Endodermal cell (in vitro differentiated cells): ENCODE data around the gene DCBLD2. TPM values are rescaled to one million over a fixed set of nuclear protein-coding genes. Genes with fewer than 3 reads are reported as not detected.

ENCODE experiments used
- DNase-seq: peaks from one replicate; pipeline ENCODE4 v3.0.0-alpha.2; 2017
- H3K27ac ChIP-seq: 2 replicates; pipeline ENCODE4 v1.5.1; 2013; ENCODE audit warnings: mild to moderate bottlenecking, low read depth, low read length, moderate library complexity
- H3K27me3 ChIP-seq: 2 replicates; pipeline ENCODE4 v1.6.1; 2013; ENCODE audit warnings: mild to moderate bottlenecking, low read length, moderate library complexity; ENCODE audit not compliant: insufficient read depth, control insufficient read depth, poor library complexity, severe bottlenecking
- H3K36me3 ChIP-seq: 2 replicates; pipeline ENCODE4 v1.7.0; 2013; ENCODE audit warnings: mild to moderate bottlenecking, low read length, moderate library complexity; ENCODE audit not compliant: control insufficient read depth, insufficient read depth
- H3K4me1 ChIP-seq: one replicate; pipeline ENCODE4 v1.7.0; 2013; ENCODE audit warnings: low read length; ENCODE audit not compliant: control insufficient read depth, insufficient read depth
- H3K4me3 ChIP-seq: 2 replicates; pipeline ENCODE4 v1.5.1; 2013; ENCODE audit warnings: mild to moderate bottlenecking, low read length, moderate library complexity
- H3K9ac ChIP-seq: 2 replicates; pipeline ENCODE4 v1.6.1; 2013; ENCODE audit warnings: mild to moderate bottlenecking, low read length, moderate library complexity; ENCODE audit not compliant: poor library complexity, severe bottlenecking; ENCODE audit errors: extremely low read depth
- H3K9me3 ChIP-seq: 2 replicates; pipeline ENCODE4 v1.6.1; 2013; ENCODE audit warnings: mild to moderate bottlenecking, low read length, moderate library complexity; ENCODE audit not compliant: control insufficient read depth
- H3K27ac Mint-ChIP-seq: 2 replicates; pipeline ENCODE4 v1.8.0; 2020; ENCODE audit warnings: mixed read lengths
- H3K27me3 Mint-ChIP-seq: 2 replicates; pipeline ENCODE4 v1.8.0; 2021; ENCODE audit warnings: mild to moderate bottlenecking, mixed read lengths; ENCODE audit not compliant: insufficient read depth
- H3K36me3 Mint-ChIP-seq: 2 replicates; pipeline ENCODE4 v1.8.0; 2020; ENCODE audit warnings: low read depth, mixed read lengths
- H3K4me1 Mint-ChIP-seq: 2 replicates; pipeline ENCODE4 v1.8.0; 2020; ENCODE audit warnings: mixed read lengths
- H3K4me3 Mint-ChIP-seq: 2 replicates; pipeline ENCODE4 v1.8.0; 2020; ENCODE audit warnings: mild to moderate bottlenecking, moderate library complexity, mixed read lengths
- H3K9me3 Mint-ChIP-seq: 2 replicates; pipeline ENCODE4 v1.8.0; 2020; ENCODE audit warnings: mild to moderate bottlenecking, mixed read lengths
- CTCF ChIP-seq: fragments of 200-600 bp; sonication (generic); conservative IDR thresholded peaks from 2 replicates; pipeline ENCODE4 v1.5.0; 2021; ENCODE audit warnings: antibody characterized with exemption, mild to moderate bottlenecking
- WGBS, 2 experiments: methylation state at CpG; one replicate each; pipeline versions ENCODE4 v1.1.5 to v1.1.7; 2013; ENCODE audit warnings: missing lambda C conversion rate in 2 of 2, mixed read lengths in 1 of 2; ENCODE audit not compliant: insufficient coverage in 1 of 2, insufficient read length in 1 of 2; 5-methylcytosine and 5-hydroxymethylcytosine counted together
- total RNA-seq, 2 donors: library from RNA; stranded (reverse); fragmentation: NEBNext Ultra II Directional in 1 of 2; extraction: Animal tissue kit (Norgen Biotek cat#: 25700) in 1 of 2; gene quantifications; 2 replicates in 1 of 2; 3 replicates in 1 of 2; pipeline ENCODE4 v1.2.1, GENCODE V29; 2021

The DCBLD2 gene
- total RNA-seq, 2 donors from 2014 or later = 70.7 to 80.9 TPM

GRCh38 chr3:98824256-98824655 is 77.2 kb downstream of the DCBLD2 start:
- DNase-seq = no peak
- Mint-ChIP-seq H3K36me3 (peaks cover 23% of the 10 kb centered on the region), H3K4me1 (peaks cover 9% of the 10 kb centered on the region), H3K9me3 (peaks cover under 1% of the 10 kb centered on the region), H3K27ac (no peak overlapping the region), H3K4me3 (no peak overlapping the region), H3K27me3 (no peaks in the 10 kb centered on the region)
- peaks cover 1% of the 10 kb centered on the region for H3K9me3 ChIP-seq
- no peak overlapping the region for H3K9ac ChIP-seq
- TF ChIP-seq CTCF = no peak
- no peak overlapping the region for H3K27ac ChIP-seq
- H3K4me3 ChIP-seq = no peak overlapping the region
- no peaks in the 10 kb centered on the region for H3K4me1 ChIP-seq
- H3K27me3 ChIP-seq = no peaks in the 10 kb centered on the region
- H3K36me3 ChIP-seq = peaks cover 23% of the 10 kb centered on the region
- WGBS, 2 experiments = 89 to 100% methylated on average over 1 to 6 of the region's 6 CpGs

GRCh38 chr3:98823791-98824190 is 77.7 kb downstream of the DCBLD2 start:
- no peaks in the 10 kb centered on the region for H3K27me3 ChIP-seq
- H3K4me1 ChIP-seq = no peaks in the 10 kb centered on the region
- H3K27ac ChIP-seq = no peak overlapping the region
- H3K36me3 Mint-ChIP-seq = peaks cover 23% of the 10 kb centered on the region
- no peak overlapping the region for H3K9ac ChIP-seq
- TF ChIP-seq CTCF = no peak
- H3K9me3 Mint-ChIP-seq = no peaks in the 10 kb centered on the region
- peaks cover 27% of the 10 kb centered on the region for H3K36me3 ChIP-seq
- H3K4me3 Mint-ChIP-seq = no peak overlapping the region
- H3K4me3 ChIP-seq = no peak overlapping the region
- no peak for DNase-seq
- H3K9me3 ChIP-seq = no peaks in the 10 kb centered on the region
- H3K27me3 Mint-ChIP-seq = no peaks in the 10 kb centered on the region
- H3K4me1 Mint-ChIP-seq = peaks cover 9% of the 10 kb centered on the region
- 71 to 91% methylated on average over 1 to 4 of the region's 4 CpGs for WGBS, 2 experiments
- H3K27ac Mint-ChIP-seq = no peak overlapping the region

GRCh38 chr3:98821063-98821462 is 80.4 kb downstream of the DCBLD2 start:
- no peak for DNase-seq
- Mint-ChIP-seq H3K4me3 (no peak overlapping the region), H3K27me3 (no peaks in the 10 kb centered on the region), H3K36me3 (peaks cover 36% of the 10 kb centered on the region), H3K4me1 (no peaks in the 10 kb centered on the region), H3K27ac (no peak overlapping the region), H3K9me3 (no peaks in the 10 kb centered on the region)
- no peaks in the 10 kb centered on the region for H3K9me3 ChIP-seq
- H3K4me3 ChIP-seq = no peak overlapping the region
- H3K27ac ChIP-seq = no peak overlapping the region
- H3K27me3 ChIP-seq = no peaks in the 10 kb centered on the region
- H3K9ac ChIP-seq = no peak overlapping the region
- no peak for TF ChIP-seq CTCF
- no peaks in the 10 kb centered on the region for H3K4me1 ChIP-seq
- WGBS, 2 experiments = 92 to 100% methylated on average over 1 to 3 of the region's 3 CpGs
- peaks cover 50% of the 10 kb centered on the region for H3K36me3 ChIP-seq
